HG03571 (cell line): ENCODE data around the gene ZNF74.

Source experiments
- ATAC-seq: cut with Tn5 transposase; IDR thresholded peaks from one replicate; pipeline ENCODE4 v1.9.1; 2021; ENCODE audit not compliant: unreplicated experiment

ZNF74 gene

GRCh38 chr22:20430720-20431510, 37.0 kb downstream of the ZNF74 start:
- ATAC-seq: no peak

- ATAC-seq: no peak
These were observed 37.7 kb downstream of the ZNF74 start for GRCh38 chr22:20431511-20432192.

DNA sequence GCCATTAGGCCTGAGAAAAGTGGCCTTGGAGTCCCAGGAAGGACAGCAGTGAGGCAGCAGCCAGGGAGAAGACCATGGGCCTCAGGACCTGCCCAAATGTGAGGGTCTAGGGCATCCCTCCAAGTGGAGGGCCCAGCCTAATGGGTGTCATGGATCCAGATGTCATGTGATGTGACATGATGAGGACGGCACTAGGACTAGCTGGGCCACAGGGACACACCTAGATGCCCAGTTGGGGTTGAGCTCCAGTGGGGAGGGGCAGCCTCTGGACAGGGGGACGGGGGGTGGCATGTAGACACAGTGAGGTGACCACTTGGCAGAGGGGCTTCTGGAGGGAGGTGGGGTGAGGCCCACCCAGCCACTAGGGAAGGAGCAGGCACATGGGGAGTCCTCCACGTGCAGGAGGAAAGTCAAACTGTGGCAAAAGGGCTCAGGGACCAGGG, 38.3 kb downstream of the ZNF74 start:
- no peak for ATAC-seq

DNA sequence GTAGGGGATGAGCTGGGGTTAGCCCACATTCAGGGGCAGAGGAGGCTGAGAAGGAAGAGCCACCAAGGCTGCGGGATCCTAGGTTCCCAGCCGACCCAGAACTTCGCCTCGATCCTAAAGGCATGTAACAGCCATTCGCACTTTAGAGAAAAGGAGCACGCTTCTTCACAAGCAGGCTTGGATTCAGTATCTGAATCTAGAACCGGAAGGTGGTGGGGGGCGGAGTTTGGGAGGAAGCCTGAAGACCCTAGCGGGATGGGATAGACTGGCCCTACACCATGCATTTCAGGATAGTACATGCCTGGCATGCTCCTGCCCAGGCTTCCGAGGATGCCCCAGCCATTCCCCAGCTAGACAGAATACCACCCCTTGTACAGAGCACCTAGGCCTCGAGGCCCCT, 39.2 kb downstream of the ZNF74 start:
- no peak for ATAC-seq

- no peak for ATAC-seq
These were observed 39.8 kb downstream of the ZNF74 start for GRCh38 chr22:20433686-20434241.

- no peak for ATAC-seq
These were observed 40.4 kb downstream of the ZNF74 start for GRCh38 chr22:20434264-20434751.

DNA sequence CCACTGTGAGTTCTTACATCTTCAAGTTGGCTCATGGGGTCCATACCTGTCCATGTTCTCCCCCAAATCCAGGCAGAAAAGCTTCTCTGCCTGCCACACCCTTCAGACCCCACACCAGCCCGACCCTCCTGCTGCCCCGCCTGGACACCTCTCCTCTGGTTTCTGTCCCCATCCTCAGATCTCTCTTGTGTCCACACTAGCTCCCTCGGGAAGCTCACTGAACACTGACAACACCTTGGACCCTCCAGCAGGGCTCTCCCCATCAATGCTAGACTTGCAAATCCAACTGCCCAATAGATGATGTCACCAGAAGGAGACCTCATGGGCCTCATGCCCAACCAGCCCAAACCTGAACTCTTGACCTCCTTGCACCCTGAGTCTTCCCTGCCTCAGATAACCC, 40.8 kb downstream of the ZNF74 start:
- no peak for ATAC-seq

- no peak for ATAC-seq
These were observed 41.7 kb downstream of the ZNF74 start for GRCh38 chr22:20435436-20436306.

DNA sequence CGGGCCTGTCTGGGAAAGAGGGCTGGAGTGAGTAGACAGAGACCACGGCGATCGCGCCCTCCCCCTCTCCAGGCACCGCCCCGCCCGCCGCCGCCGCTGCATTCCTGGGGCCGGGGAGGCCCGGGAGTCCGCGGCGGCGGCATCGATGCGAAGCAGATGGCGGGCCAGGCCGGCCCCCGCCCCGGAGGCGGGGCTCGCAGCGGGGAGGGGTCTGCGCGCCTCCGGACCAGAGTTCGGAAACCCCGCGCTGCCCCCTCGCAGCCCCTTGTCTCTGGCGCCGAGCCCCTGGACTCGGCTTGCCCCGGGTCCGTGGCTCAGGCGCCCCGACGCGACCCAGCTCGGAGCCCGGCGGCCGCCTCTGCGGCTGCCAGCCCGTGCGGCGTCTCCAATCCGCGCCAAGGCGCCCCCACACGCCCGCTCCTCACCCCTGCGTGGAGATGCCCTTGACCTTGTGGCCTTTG, 42.4 kb downstream of the ZNF74 start:
- no peak for ATAC-seq

DNA sequence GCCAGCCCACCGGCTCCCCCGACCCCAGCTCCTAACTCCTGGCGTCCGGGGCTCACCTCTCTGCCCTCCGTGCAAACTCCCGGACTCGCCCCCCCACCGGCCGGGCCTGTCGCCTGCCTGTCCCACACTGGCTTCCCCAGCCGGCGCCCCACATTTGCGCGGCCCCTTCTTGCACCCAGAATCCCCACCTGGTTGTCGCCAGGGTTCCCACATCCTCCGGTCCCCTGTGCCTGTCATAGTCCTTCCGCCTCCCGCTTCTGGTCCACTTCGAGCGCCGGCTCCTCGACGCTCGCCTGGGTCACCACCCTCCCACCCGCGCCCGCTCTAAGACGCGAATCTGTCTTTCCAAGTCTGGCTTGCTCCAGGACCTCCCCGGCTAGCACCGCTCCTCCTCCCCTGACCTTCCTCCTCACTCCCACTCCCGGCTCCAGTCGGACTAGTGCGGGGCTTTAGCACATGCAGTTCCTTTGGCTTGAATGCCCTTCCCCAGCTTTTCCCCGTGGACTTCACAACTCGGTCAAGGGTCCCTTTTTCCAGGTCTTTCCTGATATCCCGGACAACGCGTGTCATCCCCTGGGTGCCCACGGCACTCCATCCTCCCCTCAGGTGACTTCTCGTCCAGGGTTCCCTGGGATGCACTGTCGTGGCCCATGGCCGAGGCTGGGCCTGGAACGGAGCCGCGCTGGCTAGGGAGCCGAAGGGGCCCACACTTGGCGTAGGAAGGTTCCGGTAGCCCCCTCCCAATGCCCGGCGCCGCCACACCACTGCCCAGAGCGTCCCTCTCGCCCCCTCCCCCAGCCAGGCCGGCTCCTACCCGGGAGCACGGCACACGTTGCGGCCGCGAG, 43.0 kb downstream of the ZNF74 start:
- no peak for ATAC-seq

DNA sequence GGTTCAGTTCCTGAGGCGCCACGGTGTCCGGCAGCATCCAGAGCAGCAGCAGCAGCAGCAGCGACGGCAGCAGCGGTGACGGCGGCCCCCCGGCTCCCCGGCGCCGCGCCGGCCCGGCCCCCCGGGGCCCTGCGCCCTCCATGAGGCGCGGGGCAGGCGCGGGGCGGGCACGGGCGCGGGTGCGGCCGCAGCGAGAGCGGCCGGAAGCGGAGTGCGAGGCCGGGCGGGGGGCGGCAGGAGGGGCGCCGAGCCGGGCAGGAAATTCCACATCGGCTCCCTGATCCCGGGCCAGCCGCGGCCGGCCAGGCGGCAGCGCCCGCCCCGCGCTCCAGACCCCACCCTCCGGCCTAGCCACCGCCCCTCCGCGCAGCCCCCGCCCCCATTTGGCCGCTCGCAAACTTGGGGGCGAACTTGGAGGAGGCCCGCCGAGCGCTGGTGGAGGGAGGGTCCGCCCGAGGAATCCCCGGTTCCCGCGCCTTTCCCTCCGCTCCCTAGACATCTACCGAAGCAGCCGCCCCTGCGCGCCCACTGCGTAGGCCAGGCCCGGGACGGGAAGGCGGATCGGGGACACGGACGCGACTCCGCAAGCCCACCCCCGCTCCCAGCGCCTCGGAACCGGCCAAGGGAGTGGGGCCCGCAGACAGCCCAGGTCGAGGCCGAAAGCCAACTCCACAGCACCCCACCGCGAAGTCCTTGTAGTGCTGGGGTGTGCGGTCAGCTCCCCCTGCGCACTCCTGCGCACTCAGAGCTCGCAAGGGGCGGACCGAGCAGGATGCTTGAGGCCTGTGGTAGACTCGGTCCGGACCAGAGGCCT, 43.9 kb downstream of the ZNF74 start, which contains the start of gene SCARF2:
TSS of gene SCARF2 (minus strand) at position 213 of the 814 bp plus-strand sequence. CDS start at position 142, 71 bp downstream.
- ATAC-seq: no peak

DNA sequence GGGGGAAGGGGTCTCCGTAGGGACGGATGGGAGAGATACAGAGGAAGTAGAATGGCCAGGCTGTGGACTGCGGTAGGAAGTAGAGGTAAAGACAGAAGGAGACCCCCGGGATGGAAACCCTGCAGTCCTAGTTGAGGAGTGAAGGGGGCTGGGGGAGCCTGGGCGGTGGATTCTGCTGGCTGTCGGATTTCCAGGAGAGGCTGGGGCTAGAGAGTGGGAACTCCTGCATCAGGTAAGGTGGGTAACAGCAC, 44.4 kb downstream of the ZNF74 start:
- no peak for ATAC-seq

GRCh38 chr22:20438678-20439492, 44.9 kb downstream of the ZNF74 start:
- ATAC-seq: no peak

GRCh38 chr22:20439556-20439927, 45.6 kb downstream of the ZNF74 start:
- no peak for ATAC-seq

- no peak for ATAC-seq
These were observed 46.1 kb downstream of the ZNF74 start for GRCh38 chr22:20439928-20440575.

GRCh38 chr22:20440637-20441591, 47.0 kb downstream of the ZNF74 start:
- ATAC-seq: no peak
